Activated CD4-positive, alpha-beta T cell treated with anti-CD3 and anti-CD28 coated beads, Interleukin-10, Interleukin-2, amounts not matched to agents 100 ng/mL and 50 ng/mL, durations not matched to agents 16 hours and 8 hours (primary cell): Measurements from ENCODE around the gene TMEM26.

Experiments used
- DNase-seq: peaks from one replicate; pipeline ENCODE4 v3.0.0-alpha.2; 2020

Gene TMEM26

GRCh38 chr10:61452655-61453641 lies at the start of gene TMEM26:
TSS of gene TMEM26 (minus strand) at chr10:61453381. CDS start at chr10:61453081, 300 bp downstream.
- DNase-seq: no peak

DNA sequence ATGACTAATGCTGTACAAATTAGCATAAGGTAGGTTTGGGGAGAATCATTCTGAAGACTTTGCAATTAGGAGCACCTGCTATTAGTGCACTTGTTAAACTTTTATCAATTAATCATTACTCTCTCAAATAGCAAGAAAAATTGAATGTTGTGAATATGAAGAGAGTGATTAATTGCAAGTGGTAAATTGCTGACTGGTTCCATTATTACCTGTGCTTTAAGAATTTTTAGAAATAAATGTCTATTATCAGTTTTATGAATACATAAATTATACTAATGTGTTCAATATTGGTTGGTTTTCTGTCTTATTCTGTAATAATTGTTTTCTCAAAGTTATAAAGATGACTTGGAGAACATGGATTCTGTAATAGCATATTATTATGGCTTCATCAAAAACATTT lies 47.3 kb upstream of the TMEM26 start:
- DNase-seq: no peak

- no peak for DNase-seq
These were observed 39.3 kb upstream of the TMEM26 start for GRCh38 chr10:61492364-61492995.

DNA sequence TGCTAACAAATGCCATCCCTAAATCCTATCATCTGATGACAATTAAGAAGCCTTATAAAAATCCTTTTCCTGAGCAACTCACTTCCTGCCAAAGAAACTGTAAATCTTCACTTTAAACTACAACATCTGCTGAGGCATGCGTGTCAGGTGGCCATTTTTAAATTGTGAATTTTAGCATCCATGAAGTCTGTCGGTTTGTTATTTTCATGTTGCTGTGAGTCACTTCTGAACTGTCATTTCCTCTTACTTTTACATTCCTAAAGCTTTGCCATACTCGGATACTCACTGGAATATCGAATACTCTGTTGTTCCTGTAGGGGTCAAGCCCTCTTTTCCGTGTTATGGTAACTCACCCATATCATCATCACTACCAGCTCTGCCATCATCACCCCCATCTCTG lies 34.3 kb upstream of the TMEM26 start:
- no peak for DNase-seq

DNA sequence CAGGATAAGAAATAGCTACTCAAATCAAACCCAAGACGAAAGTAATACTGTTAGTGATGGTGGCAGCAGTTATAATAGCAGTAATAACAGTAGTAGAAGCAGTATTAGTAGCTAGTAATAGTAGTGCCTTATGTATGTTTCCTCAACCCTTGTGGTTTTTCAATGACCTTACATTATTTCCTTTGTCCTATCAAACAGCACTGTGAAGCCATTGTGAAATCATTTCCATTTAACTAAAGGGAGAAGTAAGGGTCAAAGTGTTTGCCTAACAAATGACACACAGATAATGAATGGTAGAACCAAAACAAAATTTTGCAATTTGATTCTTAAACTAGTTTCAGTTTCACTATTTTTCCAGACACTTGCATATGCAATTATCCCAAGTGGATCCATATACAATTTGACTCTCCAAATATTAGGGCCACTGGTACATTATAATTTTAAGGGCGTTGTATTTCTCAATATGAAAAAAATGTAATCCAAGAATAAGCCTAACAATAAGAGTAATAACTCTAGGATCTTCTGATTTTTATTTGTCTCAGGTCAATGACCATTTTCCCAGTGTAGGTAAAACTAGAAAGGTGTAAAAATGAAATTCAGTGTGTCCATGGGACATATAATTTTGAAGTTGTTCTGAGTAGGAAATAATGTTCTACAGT lies 33.7 kb upstream of the TMEM26 start:
- no peak for DNase-seq

DNA sequence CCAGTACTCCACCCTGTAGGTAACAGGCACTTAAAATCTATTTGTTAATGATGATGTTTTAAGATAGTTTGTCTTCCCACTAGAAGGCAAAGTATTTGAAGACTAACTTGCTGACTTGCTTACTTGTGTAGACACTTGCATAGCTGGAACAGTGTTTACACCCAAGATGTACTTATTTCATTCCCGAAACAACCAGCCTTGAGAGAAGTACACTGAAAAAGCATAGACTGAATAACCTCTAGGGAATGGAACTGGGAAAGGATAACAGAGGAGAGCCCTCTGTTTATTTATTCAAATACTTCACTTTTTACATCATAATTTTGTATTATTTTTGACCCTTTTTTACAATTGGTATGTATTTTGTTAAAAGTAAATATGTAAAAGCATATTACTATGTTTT lies 33.1 kb upstream of the TMEM26 start:
- DNase-seq: no peak

GRCh38 chr10:61481597-61481996 lies 28.4 kb upstream of the TMEM26 start:
- no peak for DNase-seq

DNA sequence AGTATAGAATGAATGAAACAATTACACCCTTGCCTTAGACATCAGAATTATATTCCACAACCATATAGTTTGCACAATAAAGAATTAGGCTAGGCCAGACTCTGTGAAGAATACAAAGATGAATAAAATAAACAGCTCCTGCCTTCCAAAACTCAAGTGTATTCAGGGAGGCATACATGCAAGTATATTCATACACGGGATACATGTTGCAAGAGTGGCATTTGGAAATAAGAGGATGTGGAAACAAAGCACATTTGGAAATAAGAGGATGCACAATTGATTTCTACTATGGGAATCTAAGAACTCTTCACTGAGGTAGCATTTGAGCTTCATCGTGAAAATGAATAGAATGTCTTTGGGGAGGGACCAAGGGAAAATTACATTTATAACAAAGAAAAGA lies 27.0 kb upstream of the TMEM26 start:
- no peak for DNase-seq

- no peak for DNase-seq
These were observed 25.6 kb upstream of the TMEM26 start for GRCh38 chr10:61478621-61479312.

- no peak for DNase-seq
These were observed 24.3 kb upstream of the TMEM26 start for GRCh38 chr10:61477451-61477850.

GRCh38 chr10:61476529-61476928 lies 23.3 kb upstream of the TMEM26 start:
- no peak for DNase-seq

DNA sequence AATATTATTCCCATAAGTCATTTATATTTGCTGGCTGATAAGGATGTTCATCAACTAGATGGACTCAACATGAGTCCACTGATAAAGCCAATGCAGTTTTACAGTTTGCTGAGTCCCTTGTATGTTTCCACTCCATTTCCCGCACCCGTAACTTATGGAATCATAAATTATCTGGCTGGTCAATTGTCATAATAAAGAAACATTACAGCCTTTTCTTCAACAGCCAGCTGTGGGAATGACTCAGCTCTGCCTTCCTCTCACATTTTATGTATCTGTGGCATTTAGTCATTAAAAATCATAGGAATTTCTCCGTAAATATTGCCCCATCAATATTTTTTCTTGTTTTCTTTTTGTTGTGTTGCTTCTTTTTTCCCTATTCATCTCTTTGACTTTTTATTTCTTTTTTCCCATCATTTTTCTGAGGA lies 22.3 kb upstream of the TMEM26 start:
- no peak for DNase-seq

DNA sequence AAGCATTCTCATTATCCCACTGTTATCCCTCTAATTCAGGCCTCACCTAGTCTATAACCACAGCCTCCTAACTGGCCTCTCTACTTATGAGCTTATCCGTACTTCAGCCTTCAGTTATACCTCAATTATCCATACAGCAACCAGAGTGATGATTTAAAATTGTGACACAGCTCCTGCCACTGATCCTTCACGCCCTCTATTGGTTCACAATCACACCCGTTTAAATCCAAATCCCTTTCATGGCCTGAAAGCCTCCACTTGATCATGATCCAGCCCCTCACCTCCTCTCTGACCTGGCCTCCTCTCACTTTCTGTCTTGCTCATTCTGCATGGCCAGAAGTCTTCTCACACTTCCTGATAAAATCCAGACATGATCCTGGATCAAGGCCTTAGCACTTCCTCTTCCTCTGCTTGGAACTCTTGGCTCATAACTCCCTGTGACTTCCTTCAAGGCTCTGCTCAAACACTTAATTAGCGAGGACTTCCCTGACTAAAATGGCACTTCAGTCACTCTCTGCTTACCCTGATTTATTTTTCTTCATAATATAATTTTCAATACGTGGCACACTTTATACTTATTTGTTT lies 19.0 kb upstream of the TMEM26 start:
- no peak for DNase-seq

DNA sequence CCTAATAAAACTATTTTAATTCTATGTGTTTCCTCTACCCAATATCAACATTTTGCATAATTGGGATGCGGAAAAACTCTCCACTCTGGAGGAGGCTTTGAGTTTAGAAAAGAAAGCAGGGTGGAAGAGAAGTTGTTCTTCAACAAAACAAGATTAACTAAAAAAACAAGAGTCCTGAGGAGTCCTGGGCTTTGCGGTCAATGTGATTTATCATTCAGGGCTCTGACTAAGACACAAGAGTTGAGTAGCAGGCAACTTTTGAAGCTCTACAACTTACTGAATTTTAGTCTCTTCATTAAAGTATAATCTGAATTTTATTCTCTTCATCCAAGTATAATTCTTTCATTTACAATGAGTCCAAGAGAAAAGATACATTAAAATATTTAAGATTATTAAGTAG lies 18.3 kb upstream of the TMEM26 start:
- no peak for DNase-seq

- no peak for DNase-seq
These were observed 17.6 kb upstream of the TMEM26 start for GRCh38 chr10:61470740-61471139.

DNA sequence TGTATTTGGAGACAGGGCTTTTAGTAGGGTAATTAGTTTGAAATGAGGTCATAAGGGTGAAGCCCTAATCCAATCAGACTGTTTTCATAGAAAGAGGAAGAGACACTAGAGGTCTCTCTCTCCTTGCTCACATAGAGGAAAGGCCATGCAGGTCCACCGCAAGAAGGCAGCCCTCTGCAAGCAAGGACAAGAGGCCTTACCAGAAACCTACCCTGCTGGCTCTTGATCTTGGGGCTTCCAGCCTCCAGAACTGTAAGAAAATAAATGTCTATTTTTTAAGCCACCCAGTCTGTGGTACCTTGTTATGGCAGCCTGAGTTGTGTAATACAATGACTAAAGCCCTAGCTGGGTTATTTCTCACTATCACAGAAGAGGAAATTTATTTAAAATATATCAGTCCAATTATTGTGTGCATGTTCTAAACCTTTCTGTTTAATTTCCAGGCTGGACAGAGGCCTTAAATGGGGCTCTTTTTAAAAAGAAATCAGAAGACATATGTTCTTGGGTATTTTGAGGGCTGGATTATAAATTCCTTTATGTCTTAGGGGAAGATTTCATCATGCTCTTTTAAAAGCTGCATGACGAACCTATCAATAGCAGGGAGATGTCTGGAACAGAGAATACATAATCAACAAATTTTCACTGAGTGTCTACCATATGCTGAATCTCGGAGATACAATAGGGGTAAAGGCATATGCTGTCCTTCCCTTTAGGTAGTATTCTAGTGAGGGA lies 12.9 kb upstream of the TMEM26 start:
- no peak for DNase-seq

- no peak for DNase-seq
These were observed 12.0 kb upstream of the TMEM26 start for GRCh38 chr10:61465171-61465496.

DNA sequence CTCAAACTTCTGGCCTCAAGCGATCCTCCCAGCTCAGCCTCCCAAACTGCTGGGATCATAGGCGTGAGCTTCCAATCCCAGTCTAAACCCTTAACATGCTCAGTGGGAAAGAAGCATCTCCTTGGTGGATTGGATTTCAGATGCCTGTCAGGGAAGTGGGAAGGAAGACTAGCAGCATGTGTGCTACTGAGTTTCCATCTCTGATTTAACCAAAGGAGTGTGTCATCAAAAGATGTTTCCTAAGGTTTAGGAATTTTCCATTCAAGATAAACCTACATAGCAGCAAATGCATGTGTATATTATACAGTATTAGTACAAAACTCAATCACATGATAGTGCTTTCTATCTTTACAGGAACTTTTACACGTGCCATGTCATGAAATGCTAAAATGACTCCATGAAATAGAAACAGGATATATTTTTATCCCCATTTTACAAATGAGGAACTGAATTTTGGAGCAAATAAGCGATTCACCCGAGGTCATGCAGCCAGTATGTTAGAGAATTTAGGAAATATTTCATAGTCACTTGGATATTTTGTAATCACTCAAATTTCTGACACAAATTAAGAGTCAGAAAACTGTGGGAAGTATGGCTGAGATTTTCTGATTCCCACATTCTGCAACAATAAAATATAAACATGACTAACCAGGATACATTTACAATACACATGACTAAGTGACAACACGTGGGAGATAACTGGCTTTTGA lies 11.4 kb upstream of the TMEM26 start:
- DNase-seq: no peak

DNA sequence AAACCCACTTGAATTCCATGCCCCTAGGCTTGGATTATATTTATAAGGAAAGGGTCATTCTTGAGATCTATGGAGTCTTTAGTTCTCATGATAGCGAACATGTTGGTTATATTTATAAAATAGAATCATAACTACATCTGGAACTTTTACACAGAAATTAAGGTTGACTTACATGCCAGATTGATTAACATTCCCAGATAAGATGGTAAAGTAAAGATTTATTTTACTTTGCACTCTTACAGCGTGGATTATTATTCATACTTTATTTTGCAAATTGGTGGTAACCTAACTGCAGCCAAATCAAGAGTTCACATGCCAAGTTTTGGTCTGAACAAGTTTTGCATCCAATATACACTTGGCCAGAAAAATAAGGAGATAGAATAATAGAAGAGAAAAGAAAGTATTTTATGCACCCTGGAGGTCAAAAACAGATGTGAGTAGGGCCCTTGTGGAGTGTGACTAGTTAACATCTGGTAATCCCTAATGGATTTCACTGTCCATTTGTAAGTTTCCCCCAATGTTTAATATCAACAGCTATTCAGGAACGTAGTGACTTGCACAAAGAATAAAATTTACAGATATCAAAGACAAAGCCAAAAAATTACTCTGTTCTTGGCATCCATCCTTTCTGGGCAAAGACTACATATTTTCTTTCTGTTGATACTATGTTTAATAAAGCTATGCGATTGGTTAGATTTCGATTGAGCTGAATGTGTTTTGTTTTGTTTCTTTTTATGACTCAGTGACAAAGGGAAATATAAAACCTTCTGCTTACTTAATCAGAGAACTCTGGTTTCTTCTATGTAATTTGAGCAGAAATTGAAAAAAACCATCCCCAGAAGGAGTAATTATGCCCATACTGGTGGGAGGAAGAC lies 10.1 kb upstream of the TMEM26 start:
- no peak for DNase-seq

GRCh38 chr10:61460835-61461234 lies 7.7 kb upstream of the TMEM26 start:
- no peak for DNase-seq
